ENCODE data around the gene SAFB. TPM values are rescaled to one million over a fixed set of nuclear protein-coding genes. Genes with fewer than 3 reads are reported as not detected.

Gene SAFB
- total and polyA plus RNA-seq, 2 of the 13 experiments (the other 11 are each of a cell fraction or from before 2014, with no cell fraction given): 21.0 to 28.4 TPM

GRCh38 chr19:5690125-5690954 lies 67.5 kb downstream of the SAFB start, which contains the start of gene RPL36 (continued):
- peak; percentile 79; the same call in 1 of the 2 replicates for TF ChIP-seq ZBTB4 (CRISPR knock-in tag; IDR thresholded peaks at IDR 0.05; ENCODE audit: borderline replicate concordance)
- peak; percentile 24; the same call in 1 of the 2 replicates for TF ChIP-seq ZNF317 (CRISPR knock-in tag; IDR thresholded peaks at IDR 0.05)
- peak; percentile 74; the same call in 1 of the 2 replicates for TF ChIP-seq ZBTB43 (CRISPR knock-in tag; conservative IDR thresholded peaks at IDR 0.05)
- no peak for TF ChIP-seq RARG (CRISPR knock-in tag; IDR thresholded peaks at IDR 0.05; ENCODE audit: low read depth)
- peak; percentile 73 for TF ChIP-seq KMT2B (CRISPR knock-in tag; IDR thresholded peaks at IDR 0.05)
- peak; percentile 84; the same call in 1 of the 2 replicates for TF ChIP-seq ZNF589 (CRISPR knock-in tag; conservative IDR thresholded peaks at IDR 0.05)
- peak; percentile 86; the same call in 1 of the 2 replicates for TF ChIP-seq SALL2 (CRISPR knock-in tag; IDR thresholded peaks at IDR 0.05)
- TF ChIP-seq ZEB1 (IDR thresholded peaks at IDR 0.05; ENCODE audit: insufficient replicate concordance, low read depth): peak; percentile 65
- no peak for TF ChIP-seq ZNF737 (CRISPR knock-in tag; IDR thresholded peaks at IDR 0.05; ENCODE audit: borderline replicate concordance)
- no peak; the same call in 1 of the 2 replicates for TF ChIP-seq TGIF2 (CRISPR knock-in tag; IDR thresholded peaks at IDR 0.05)
- TF ChIP-seq SRY (CRISPR knock-in tag; IDR thresholded peaks at IDR 0.05): peak; percentile 84
- peak; percentile 57; the same call in 1 of the 2 replicates for TF ChIP-seq HINFP (CRISPR knock-in tag; IDR thresholded peaks at IDR 0.05; ENCODE audit: low read depth)
- TF ChIP-seq NFE2L2 (IDR thresholded peaks at IDR 0.05; ENCODE audit: low read length): no peak
- TF ChIP-seq KDM3A (CRISPR knock-in tag; IDR thresholded peaks at IDR 0.05; ENCODE audit: low read depth): peak; percentile 84; the same call in 1 of the 2 replicates
- TF ChIP-seq FOXC1 (CRISPR knock-in tag; IDR thresholded peaks at IDR 0.05; ENCODE audit: borderline replicate concordance): peak; percentile 94
- no peak; the same call in 1 of the 2 replicates for TF ChIP-seq ZNF710 (CRISPR knock-in tag; IDR thresholded peaks at IDR 0.05; ENCODE audit: borderline replicate concordance)
- TF ChIP-seq KLF6 (CRISPR knock-in tag; IDR thresholded peaks at IDR 0.05): peak; percentile 89
- peak; percentile 54 for TF ChIP-seq FOXP4 (CRISPR knock-in tag; IDR thresholded peaks at IDR 0.05)
